Fibroblast of pulmonary artery (primary cell): ENCODE measurements around the gene CYSTM1.

Experiments used
- DNase-seq: peaks from one replicate; pipeline ENCODE4 v3.0.0-alpha.2; 2010; ENCODE audit warnings: low read depth
- H3K4me3 ChIP-seq: replicated peaks from 2 replicates; pipeline ENCODE4 v1.5.1; 2011; ENCODE audit warnings: low read depth, mild to moderate bottlenecking, control low read depth, low read length, moderate library complexity
- CTCF ChIP-seq: IDR thresholded peaks from 2 replicates; pipeline ENCODE4 v1.5.1; 2011; ENCODE audit warnings: mild to moderate bottlenecking, control low read depth, low read length, inconsistent platforms; ENCODE audit errors: missing control alignments

CYSTM1 gene

GRCh38 chr5:140217299-140218026 is 42.5 kb downstream of the CYSTM1 start:
- no peak for TF ChIP-seq CTCF
- H3K4me3 ChIP-seq = no peak overlapping the region
- no peak for DNase-seq

GRCh38 chr5:140219068-140219991 is 44.3 kb downstream of the CYSTM1 start:
- DNase-seq = peak; percentile 45
- TF ChIP-seq CTCF = no peak

GRCh38 chr5:140220032-140220697 is 45.2 kb downstream of the CYSTM1 start:
- H3K4me3 ChIP-seq = no peak overlapping the region
- no peak for DNase-seq
- no peak for TF ChIP-seq CTCF

More at GRCh38 chr5:140219068-140219991, 44.3 kb downstream of the CYSTM1 start:
- H3K4me3 ChIP-seq = no peak overlapping the region

GRCh38 chr5:140220698-140221064 is 45.7 kb downstream of the CYSTM1 start:
- no peak for TF ChIP-seq CTCF
- DNase-seq = no peak

GRCh38 chr5:140221697-140222223 is 46.8 kb downstream of the CYSTM1 start:
- peak; percentile 72 for DNase-seq
- H3K4me3 ChIP-seq = no peak overlapping the region
- no peak for TF ChIP-seq CTCF

More at GRCh38 chr5:140220698-140221064, 45.7 kb downstream of the CYSTM1 start:
- no peak overlapping the region for H3K4me3 ChIP-seq

- H3K4me3 ChIP-seq = no peak overlapping the region
- TF ChIP-seq CTCF = no peak
- DNase-seq = no peak
These were observed 47.4 kb downstream of the CYSTM1 start for GRCh38 chr5:140222416-140222815.
